ENCODE data around the gene ACKR2. TPM values are rescaled to one million over a fixed set of nuclear protein-coding genes. Genes with fewer than 3 reads are reported as not detected.

The ACKR2 gene
- total and polyA plus RNA-seq, 2 donors (not counting 3 experiments of a cell fraction or from before 2014, with no cell fraction given) = 0.01 TPM; not detected in 1

GRCh38 chr3:42814914-42815507 is 5.8 kb downstream of the ACKR2 start:
- no peak overlapping the region for H2AFZ ChIP-seq (ENCODE audit: low read depth, low read length)
- no peak for TF ChIP-seq CTCF (IDR thresholded peaks at IDR 0.05; ENCODE audit: extremely low read depth in 1 of 2, insufficient read depth in 1 of 2, low read depth in 1 of 2, low read length in 2 of 2)
- TF ChIP-seq GATA2 (IDR thresholded peaks at IDR 0.05; ENCODE audit: insufficient read depth, insufficient read length, low read depth, low read length) = no peak
- POLR2A ChIA-PET = no interaction called here
- no peaks in the 10 kb centered on the region for H4K20me1 ChIP-seq (replicated peaks; ENCODE audit: control insufficient read depth, extremely low read depth, insufficient read depth, low read length)
- DNase-seq (ENCODE audit: low read depth, low spot score) (no peak), FAIRE-seq (no peak)
- BruUV-seq (replicated peaks) = no TSS peak
- H3K4me2 ChIP-seq (ENCODE audit: insufficient read depth, low read length) = no peak overlapping the region
- no peaks in the 10 kb centered on the region for H3K79me2 ChIP-seq (ENCODE audit: control insufficient read depth, insufficient read depth, low read length)
- peaks cover 13 to 21% of the 10 kb centered on the region in 2 experiments for H3K27me3 ChIP-seq (ENCODE audit: control insufficient read depth in 2 of 2, insufficient read depth in 2 of 2, low read length in 2 of 2)
- H3K9ac ChIP-seq (replicated peaks; ENCODE audit: extremely low read depth, insufficient read depth, low read length) = no peak overlapping the region
- dilution Hi-C loops (cut with MboI; ENCODE audit: extremely low pct_ligation_motif_present, low sequenced_read_pairs) = no loop called here
- no peaks in the 10 kb centered on the region for H3K9me3 ChIP-seq (replicated peaks; ENCODE audit: control insufficient read depth, insufficient read depth, low read length)
- no peaks in the 10 kb centered on the region for H3K36me3 ChIP-seq (ENCODE audit: control insufficient read depth in 2 of 2, extremely low read depth in 1 of 2, insufficient read depth in 2 of 2, low read length in 2 of 2)
- H3K9me1 ChIP-seq (replicated peaks; ENCODE audit: control insufficient read depth, extremely low read depth, insufficient read depth, low read length) = no peaks in the 10 kb centered on the region
- no peak overlapping the region for H3K4me3 ChIP-seq (replicated peaks in 1 of 3; ENCODE audit: insufficient read depth in 1 of 3, low read depth in 1 of 3, low read length in 3 of 3)
- H3K27ac ChIP-seq (ENCODE audit: insufficient read depth, low read depth, low read length) = no peak overlapping the region
- intact Hi-C loops (cut with micrococcal nuclease) = no loop called here
- no peaks in the 10 kb centered on the region for H3K4me1 ChIP-seq (ENCODE audit: control insufficient read depth, extremely low read depth, insufficient read depth, low read length)
- CTCF ChIA-PET = interaction anchor here (1.2 to 1.7 kb wide), 2 partner anchors 10 to 24 kb away, joined by 4 to 5 read pairs; no protein-coding TSS in a partner anchor

GRCh38 chr3:42815826-42816225 is 6.6 kb downstream of the ACKR2 start:
- intact Hi-C loops (cut with micrococcal nuclease) = no loop called here
- H3K4me2 ChIP-seq (ENCODE audit: insufficient read depth, low read length) = no peak overlapping the region
- TF ChIP-seq MYC (IDR thresholded peaks at IDR 0.05; ENCODE audit: low read depth, low read length) (no peak), CTCF (IDR thresholded peaks at IDR 0.05; ENCODE audit: extremely low read depth in 1 of 2, insufficient read depth in 1 of 2, low read depth in 1 of 2, low read length in 2 of 2) (no peak), EZH2 (IDR thresholded peaks at IDR 0.05; ENCODE audit: borderline replicate concordance, low read depth, low read length, severe bottlenecking) (no peak), FOS (IDR thresholded peaks at IDR 0.05; ENCODE audit: borderline replicate concordance, insufficient read depth, low read length) (no peak), GATA2 (IDR thresholded peaks at IDR 0.05; ENCODE audit: insufficient read depth, insufficient read length, low read depth, low read length) (no peak), JUN (IDR thresholded peaks at IDR 0.05; ENCODE audit: borderline replicate concordance, insufficient read depth, insufficient read length, low read depth) (no peak), MAX (IDR thresholded peaks at IDR 0.05; ENCODE audit: insufficient read depth, insufficient read length) (no peak), POLR2AphosphoS5 (IDR thresholded peaks at IDR 0.05; ENCODE audit: insufficient read depth, low read depth, low read length) (no peak), POLR2A (IDR thresholded peaks at IDR 0.05; ENCODE audit: low read depth, low read length) (no peak)
- no TSS peak for BruUV-seq (replicated peaks)
- H2AFZ ChIP-seq (ENCODE audit: low read depth, low read length) = no peak overlapping the region
- no peak overlapping the region for H3K4me3 ChIP-seq (replicated peaks in 1 of 3; ENCODE audit: insufficient read depth in 1 of 3, low read depth in 1 of 3, low read length in 3 of 3)
- dilution Hi-C loops (cut with MboI; ENCODE audit: extremely low pct_ligation_motif_present, low sequenced_read_pairs) = no loop called here
- H3K27ac ChIP-seq (ENCODE audit: insufficient read depth, low read depth, low read length) = no peak overlapping the region
- H3K9ac ChIP-seq (replicated peaks; ENCODE audit: extremely low read depth, insufficient read depth, low read length) = no peak overlapping the region
- ChIA-PET POLR2A (no interaction called here), CTCF (interaction anchor here (1.0 to 1.7 kb wide), 3 partner anchors 11 to 24 kb away, joined by 3 to 5 read pairs (median 4); no protein-coding TSS in a partner anchor)
- H3K9me1 ChIP-seq (replicated peaks; ENCODE audit: control insufficient read depth, extremely low read depth, insufficient read depth, low read length) = no peaks in the 10 kb centered on the region
- H3K9me3 ChIP-seq (replicated peaks; ENCODE audit: control insufficient read depth, insufficient read depth, low read length) = no peaks in the 10 kb centered on the region
- peaks cover 13 to 21% of the 10 kb centered on the region in 2 experiments for H3K27me3 ChIP-seq (ENCODE audit: control insufficient read depth in 2 of 2, insufficient read depth in 2 of 2, low read length in 2 of 2)
- H3K79me2 ChIP-seq (ENCODE audit: control insufficient read depth, insufficient read depth, low read length) = no peaks in the 10 kb centered on the region
- H4K20me1 ChIP-seq (replicated peaks; ENCODE audit: control insufficient read depth, extremely low read depth, insufficient read depth, low read length) = no peaks in the 10 kb centered on the region
- no peak for DNase-seq (ENCODE audit: low read depth, low spot score)
- no peaks in the 10 kb centered on the region for H3K36me3 ChIP-seq (ENCODE audit: control insufficient read depth in 2 of 2, extremely low read depth in 1 of 2, insufficient read depth in 2 of 2, low read length in 2 of 2)
- no peak for FAIRE-seq
- H3K4me1 ChIP-seq (ENCODE audit: control insufficient read depth, extremely low read depth, insufficient read depth, low read length) = no peaks in the 10 kb centered on the region

Measured in endothelial cell of umbilical vein (primary cell).